T47D (cell line): ENCODE measurements around the gene SPSB3.
"Not testable (repeated sequence)": the region's sequence is repeated elsewhere in the genome, so short reads cannot be mapped to it uniquely, and the experiment has no call there.

Source experiments
- DNase-seq, 2 experiments: peaks; one replicate each; pipeline versions ENCODE4 v3.0.0 to v3.0.0-alpha.2; 2011 to 2012; ENCODE audit warnings: low read depth in 1 of 2, low spot score in 1 of 2
- JUND ChIP-seq: IDR thresholded peaks from 2 replicates; pipeline ENCODE4 v1.6.1; 2012; ENCODE audit warnings: low read depth
- in situ Hi-C: cut with HindIII; loops from 2 replicates; pipeline ENCODE4 v1.10.0; 2016; ENCODE audit warnings: low sequenced_read_pairs, low pct_unique_long_range_greater_than_20kb

The SPSB3 gene

DNA sequence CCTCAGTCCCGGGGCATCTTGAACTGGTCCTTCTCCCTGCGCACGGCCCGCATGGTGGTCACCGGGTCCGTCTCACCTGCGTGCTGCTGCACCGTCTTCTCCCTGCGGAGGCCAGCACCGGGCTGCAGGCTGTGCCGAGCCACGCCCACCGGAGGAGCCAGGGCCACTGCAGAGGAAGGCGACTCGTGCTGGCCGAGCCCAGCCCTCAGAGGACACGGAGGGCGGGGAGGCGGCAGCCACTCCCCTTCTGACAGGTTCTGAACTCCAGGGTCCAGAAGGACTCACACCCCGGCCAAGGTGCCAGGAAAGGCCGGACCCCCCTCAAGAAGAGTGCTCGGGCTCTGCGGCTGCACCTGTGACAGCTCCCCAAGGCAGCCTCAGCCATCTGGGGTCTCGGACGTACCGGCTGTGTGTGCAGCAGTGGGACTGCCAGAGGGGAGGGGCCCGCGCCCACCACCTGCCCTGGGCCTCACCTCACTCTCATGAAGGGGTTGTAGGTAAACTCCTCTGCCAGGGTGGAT, 27.0 kb upstream of the SPSB3 start:
- TF ChIP-seq JUND: no peak
- in situ Hi-C loops: no loop called here
- no peak for DNase-seq

DNA sequence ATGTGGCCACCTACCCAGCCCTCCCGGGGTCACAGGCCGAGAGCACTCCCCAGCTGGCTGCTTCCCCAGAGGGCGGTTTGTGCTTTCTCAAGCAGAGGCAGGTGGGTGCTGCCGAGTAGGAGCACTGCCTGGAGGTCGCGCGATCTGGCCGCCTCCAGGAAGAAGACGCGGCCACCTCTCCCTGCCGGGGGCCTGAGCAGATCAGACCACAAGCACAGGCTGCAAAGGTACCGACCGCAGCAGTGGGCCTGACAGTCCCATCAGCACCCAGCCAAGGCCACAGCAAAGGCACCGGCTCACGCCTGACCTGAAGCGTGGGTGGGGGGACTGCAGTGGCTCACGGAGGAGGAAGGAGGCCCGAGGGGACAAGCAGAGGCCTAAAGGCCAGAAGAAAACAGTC, 26.3 kb upstream of the SPSB3 start:
- in situ Hi-C loops: no loop called here
- DNase-seq: no peak
- TF ChIP-seq JUND: no peak

DNA sequence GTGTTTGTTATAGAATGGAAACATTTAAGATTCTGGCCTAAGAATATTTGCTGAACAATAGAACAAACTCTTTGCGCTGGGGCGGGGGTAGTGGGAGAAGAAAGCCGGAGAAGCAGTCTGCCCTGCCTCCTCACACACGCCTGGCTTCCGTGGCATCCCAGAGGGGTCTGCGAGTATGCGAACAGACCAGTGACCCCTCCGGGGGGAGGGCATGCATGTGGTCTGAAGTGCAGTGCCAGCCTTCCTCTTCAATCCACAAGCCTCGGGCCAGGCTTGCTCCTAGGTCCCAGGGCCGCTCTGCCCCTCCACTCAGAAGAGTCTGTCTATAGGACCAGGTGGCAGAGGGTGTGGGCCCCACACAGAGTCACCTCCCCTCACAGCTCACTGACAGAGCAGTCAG, 25.3 kb upstream of the SPSB3 start:
- no peak for DNase-seq
- TF ChIP-seq JUND: no peak
- in situ Hi-C loops: no loop called here

DNA sequence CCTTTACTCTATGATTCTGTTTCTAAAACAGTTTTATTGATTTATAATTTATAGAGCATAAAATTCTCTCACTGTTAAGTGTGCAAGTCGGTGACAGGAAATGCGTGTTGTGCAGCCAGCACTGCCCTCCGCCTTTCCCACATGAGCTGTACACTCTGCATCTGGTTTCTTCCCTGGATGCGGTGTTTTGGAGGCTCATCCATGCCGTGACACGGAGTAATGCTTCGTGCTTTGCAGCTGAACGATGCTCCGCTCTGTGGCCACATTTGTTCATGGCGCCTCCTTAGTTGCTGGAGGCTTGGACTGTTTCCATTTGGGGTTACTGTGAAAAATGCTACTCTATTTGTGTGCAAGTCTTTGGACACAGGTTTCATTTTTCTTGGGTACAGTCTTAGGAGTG, 18.3 kb upstream of the SPSB3 start:
- in situ Hi-C loops: no loop called here
- no peak for TF ChIP-seq JUND
- DNase-seq: no peak

DNA sequence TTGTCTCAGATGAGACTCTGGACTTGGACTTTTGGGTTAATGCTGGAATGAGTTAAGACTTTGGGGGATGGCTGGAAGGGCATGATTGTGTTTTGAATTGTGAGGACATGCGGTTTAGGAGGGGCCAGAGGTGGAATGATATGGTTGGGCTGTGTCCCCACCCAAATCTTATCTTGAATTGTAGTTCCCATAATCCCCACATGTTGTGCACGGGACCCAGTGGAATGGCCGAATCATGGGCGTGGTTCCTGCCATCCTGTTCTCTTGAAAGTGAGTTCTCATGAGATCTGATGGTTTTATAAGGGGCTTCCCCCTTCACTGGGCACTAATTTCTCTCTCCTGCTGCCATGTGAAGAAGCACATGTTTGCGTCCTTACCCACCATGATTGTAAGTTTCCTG, 16.9 kb upstream of the SPSB3 start:
- DNase-seq, in situ Hi-C loops: not testable (repeated sequence)

DNA sequence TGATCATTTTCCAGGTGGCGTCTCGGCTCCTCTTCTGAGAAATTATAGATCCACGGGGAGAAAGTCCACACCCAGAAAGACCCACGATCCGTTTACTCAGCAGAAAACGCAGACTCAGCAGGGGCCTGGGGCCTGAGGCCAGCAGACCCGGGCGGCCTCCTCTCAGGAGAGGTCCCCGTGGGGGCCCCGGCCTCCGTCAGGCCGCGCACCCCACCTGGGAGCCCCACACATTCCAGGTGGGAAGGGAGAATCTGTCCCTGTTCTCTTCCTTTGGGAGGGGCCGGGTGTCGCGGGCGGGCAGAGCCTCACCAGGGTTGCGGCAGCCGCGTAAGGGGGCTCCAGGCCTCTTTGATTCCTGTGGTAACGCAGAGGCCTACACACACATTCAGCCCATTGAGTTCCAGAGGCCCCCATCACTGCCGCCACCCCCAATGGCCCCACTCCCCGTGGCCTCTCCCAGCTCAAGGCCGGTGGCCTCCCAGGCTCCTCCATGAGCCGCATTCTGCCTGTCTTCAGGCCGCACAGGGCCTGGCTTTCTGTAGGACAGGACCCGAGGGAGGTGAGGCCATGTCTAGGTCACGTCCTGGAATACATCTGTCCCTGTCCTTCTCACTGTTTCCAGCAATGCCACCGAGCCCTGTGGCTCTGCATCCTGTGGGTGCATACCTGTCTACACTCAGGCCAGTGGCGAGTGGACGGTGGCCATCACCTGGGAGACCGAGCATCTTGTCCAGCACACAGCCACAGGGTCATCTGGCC, 12.7 kb upstream of the SPSB3 start:
- TF ChIP-seq JUND: no peak
- DNase-seq: no peak
- in situ Hi-C loops: no loop called here

DNA sequence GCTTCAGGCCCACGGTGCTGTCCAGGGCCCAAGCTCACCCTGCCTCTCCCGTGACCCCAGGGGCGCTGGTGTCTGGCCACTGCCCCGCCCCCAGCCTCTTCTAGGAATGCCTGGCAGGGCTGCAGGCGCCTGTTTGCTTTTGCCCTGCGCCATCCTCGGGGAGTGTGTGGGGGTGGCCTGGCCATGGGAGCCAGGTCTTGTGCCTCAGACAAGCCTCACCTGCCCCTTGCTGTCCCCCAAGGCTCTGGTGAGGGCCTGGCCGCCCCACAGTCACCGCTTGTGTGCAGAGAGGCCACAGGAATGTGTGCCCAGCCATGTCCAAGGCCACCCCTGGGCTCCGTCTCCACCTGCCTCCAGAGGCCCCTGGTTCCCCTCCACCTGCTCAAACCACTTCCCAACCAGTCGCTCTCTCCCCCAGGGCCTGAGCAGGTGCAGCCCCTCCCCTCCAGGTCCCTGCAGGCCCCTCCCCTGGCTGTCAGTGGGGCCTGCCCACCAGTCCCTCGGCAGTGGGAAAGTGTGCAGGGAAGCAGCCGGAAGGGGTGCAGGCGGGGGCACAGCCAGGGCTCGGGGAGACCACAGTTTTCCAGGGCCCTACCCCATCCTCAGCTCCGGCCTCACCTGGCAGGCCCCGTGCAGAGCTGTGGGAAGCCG, 12.0 kb upstream of the SPSB3 start:
- DNase-seq: peak; percentile 58 to 72
- no peak for TF ChIP-seq JUND
- in situ Hi-C loops: no loop called here

DNA sequence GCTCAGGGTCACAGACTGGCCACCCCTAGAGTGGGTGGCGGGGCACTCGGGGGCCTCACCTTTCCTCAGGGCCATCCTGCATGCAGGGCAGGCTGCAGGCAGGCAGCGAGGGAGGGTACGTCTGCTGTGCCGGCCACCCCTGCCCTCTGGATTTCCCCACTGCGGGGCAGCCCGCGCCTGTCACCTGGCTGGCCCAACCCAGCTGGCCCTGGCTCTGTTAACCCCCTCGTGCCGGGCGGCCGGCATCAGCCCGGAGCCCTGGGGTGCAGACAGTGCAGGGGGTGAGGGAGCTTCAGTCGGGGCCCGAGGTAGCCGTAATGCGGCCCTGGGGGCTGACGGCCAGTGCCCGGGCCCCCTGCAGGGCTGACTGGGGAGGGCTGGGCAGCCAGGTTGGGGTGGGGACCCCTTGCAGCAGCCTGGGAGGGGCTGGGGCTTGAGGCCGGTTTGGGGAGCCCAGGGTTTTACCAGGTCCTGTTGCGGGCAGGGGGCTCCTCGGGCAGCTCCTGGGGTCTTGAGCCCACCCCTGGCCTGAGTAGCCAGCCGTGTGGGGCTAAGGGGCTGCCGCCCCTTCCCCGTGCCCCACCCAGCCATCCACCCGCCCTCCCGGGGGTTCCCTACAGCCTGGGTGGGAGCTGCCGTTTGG, 11.3 kb upstream of the SPSB3 start, which contains the start of gene IGFALS:
IGFALS (minus strand) TSS at position 128 of the 643 bp plus-strand sequence; CDS start at position 75, 53 bp downstream.
- in situ Hi-C loops: no loop called here
- DNase-seq: no peak
- TF ChIP-seq JUND: no peak

DNA sequence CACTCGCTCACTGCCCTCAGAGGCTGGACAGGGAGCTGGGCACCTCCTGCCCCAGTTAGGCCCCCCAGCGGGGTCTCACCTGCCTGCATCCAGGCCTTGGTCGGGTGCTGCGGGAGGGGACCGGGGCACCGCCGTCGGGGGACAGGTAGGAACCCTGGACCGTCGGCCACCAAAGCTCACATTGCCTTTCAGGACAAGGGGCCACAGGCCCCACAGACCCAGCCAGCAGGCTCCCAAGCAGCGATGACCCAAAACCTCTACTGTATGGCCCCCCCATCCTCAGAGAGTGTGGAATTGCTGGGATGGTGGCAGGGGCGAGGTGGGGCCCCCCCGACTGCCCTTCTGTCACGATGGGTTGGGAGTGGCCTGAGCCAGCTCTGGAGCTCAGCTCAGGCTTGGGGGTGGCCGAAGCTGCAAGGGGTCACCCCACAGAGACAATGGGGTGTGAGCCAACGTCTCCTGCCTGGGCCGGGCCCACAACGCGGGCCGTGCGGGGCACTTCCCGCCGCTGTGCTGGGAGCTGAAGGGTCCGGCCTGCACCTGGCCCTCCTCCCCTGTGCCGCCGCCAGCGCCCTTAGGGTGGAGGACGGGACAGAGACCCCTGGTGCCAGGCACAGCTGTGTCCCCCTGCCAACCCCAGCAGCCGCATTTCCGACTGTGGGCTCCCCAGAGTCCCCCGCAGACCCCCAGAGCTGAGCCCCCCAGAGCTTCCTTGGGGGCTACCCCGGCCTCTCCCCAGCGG, 10.6 kb upstream of the SPSB3 start:
- no peak for TF ChIP-seq JUND

DNA sequence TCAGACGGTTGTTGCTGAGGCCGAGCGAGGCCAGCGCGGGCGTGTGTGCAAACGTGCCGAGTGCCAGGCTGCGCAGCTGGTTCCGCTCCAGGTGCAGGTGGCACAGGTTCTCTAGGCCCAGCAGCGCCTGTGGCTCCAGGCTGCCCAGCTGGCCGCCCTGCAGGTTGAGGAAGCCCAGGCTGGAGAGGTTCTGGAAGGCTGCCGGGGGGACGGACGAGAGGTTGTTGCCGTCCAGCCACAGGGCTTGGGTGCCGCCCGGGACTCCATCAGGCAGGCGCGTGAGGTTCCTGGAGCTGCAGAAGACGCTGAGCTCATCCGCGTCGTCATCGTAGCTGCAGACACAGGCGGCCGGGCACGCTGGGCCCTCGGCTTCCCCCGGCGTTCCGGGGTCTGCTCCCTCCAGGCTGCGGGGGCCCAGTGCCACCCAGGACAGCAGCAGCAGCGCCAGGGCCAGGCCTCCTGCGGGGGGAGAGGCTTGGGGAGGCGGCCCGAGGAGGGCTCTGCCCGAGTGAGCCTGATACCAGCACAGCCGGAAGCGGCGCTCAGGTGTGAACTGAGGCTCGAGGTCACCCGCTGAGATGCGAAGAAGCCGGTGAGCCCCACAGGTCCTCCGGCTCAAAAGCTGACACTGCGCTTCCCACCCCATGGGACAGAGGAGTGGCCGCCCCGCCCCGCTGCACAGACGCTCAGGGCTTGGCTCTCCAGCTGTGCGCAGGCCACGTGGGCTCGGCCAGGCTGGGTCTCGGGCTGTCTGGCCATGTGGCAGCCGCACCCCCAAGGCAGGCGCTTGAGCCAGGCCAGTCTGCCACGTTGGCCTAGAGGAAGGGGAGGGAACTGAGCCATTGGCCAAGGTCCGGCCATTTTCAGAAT, 9.8 kb upstream of the SPSB3 start:
- TF ChIP-seq JUND: no peak
- DNase-seq: no peak
- in situ Hi-C loops: no loop called here

More for the DNA sequence above, 10.6 kb upstream of the SPSB3 start:
- no peak for DNase-seq
- in situ Hi-C loops: no loop called here

DNA sequence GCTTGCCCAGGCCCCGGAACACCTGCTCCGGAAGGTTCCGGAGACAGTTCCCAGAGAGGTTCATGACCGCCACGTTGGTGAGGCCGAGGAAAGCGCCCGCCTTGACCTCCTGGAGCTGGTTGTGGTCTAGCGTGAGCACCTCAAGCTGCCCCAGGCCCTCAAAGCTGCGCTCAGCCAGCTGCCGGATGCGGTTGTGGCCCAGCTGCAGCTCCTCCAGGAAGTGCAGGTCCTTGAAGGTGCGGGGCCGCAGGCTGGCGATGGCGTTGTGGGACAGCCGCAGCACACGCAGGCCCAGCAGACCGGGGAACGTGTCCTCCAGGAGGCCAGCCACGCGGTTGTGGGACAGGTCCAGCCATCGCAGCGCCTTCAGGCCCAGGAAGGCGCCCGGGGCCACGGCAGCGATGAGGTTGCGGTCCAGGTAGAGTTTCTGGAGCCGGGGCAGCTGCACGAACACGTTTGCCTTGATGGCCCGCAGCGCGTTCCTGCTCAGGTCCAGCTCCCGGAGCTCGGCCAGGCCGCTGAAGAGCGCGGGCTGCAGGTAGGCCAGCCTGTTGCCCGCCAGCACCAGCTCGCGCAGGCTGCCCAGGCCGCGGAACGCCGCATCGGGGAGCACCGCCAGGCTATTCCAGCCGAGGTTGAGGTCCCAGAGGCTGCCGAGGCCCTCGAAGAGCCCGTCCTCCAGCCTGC, 9.0 kb upstream of the SPSB3 start:
- TF ChIP-seq JUND: no peak
- no peak for DNase-seq
- in situ Hi-C loops: no loop called here
